ENCODE data around the gene SETBP1. TPM values are rescaled to one million over a fixed set of nuclear protein-coding genes. Genes with fewer than 3 reads are reported as not detected.

Gene SETBP1
- total and polyA plus RNA-seq, 7 experiments from 2014 or later, result 0.08 to 12.5 (median 2.5) TPM; not detected in 2

- H3K27me3 Mint-ChIP-seq, result no peaks in the 10 kb centered on the region
- Histone ChIP-seq H3K36me3 (ENCODE audit: control insufficient read depth in 2 of 3, insufficient read depth in 3 of 3, low read length in 3 of 3) (no peaks in the 10 kb centered on the region), H3K4me1 (ENCODE audit: control insufficient read depth in 2 of 2, insufficient read depth in 2 of 2, low read length in 2 of 2) (no peaks in the 10 kb centered on the region), H3K9me3 (ENCODE audit: control insufficient read depth in 2 of 3, low read length in 3 of 3) (no peaks in the 10 kb centered on the region), H3K27ac (ENCODE audit: low read depth, low read length) (no peak overlapping the region), H3K4me3 (ENCODE audit: low read length) (no peak overlapping the region), H3K27me3 (ENCODE audit: control insufficient read depth in 2 of 2, insufficient read depth in 2 of 2, low read length in 2 of 2) (no peaks in the 10 kb centered on the region)
- H3K36me3 Mint-ChIP-seq, result peaks cover 0 to 17% (median 3%) of the 10 kb centered on the region in 5 donors
- ATAC-seq, result no peak
- ChIA-PET CTCF (no interaction called here), POLR2A (no interaction called here)
- H3K4me1 Mint-ChIP-seq, result peaks cover 0 to 23% (median 0%) of the 10 kb centered on the region in 7 donors
- no peak overlapping the region for H3K27ac Mint-ChIP-seq
- no peak for DNase-seq
- peaks cover 0 to 7% (median 2%) of the 10 kb centered on the region in 11 donors for H3K9me3 Mint-ChIP-seq
- H3K4me3 Mint-ChIP-seq, result no peak overlapping the region
- intact Hi-C loops (cut with micrococcal nuclease), result loop anchor here in 1 of 2 donors (5.0 kb wide), 1 partner anchor 52 kb away; no protein-coding TSS in a partner anchor
Measured at GRCh38 chr18:44889111-44889510, 208.4 kb downstream of the SETBP1 start.

- no peak for ATAC-seq
- Mint-ChIP-seq H3K27ac (no peak overlapping the region), H3K27me3 (peaks cover 0 to 12% (median 0%) of the 10 kb centered on the region in 5 donors), H3K4me1 (peaks cover 0 to 26% (median 6%) of the 10 kb centered on the region in 7 donors), H3K36me3 (peaks cover 0 to 18% (median 3%) of the 10 kb centered on the region in 5 donors), H3K4me3 (no peak overlapping the region), H3K9me3 (peaks cover 0 to 14% (median 4%) of the 10 kb centered on the region in 11 donors)
- Histone ChIP-seq H3K9me3 (ENCODE audit: control insufficient read depth in 2 of 3, low read length in 3 of 3) (no peaks in the 10 kb centered on the region), H3K4me1 (ENCODE audit: control insufficient read depth in 2 of 2, insufficient read depth in 2 of 2, low read length in 2 of 2) (no peaks in the 10 kb centered on the region), H3K27ac (ENCODE audit: low read depth, low read length) (no peak overlapping the region), H3K4me3 (ENCODE audit: low read length) (no peak overlapping the region), H3K27me3 (ENCODE audit: control insufficient read depth in 2 of 2, insufficient read depth in 2 of 2, low read length in 2 of 2) (no peaks in the 10 kb centered on the region), H3K36me3 (ENCODE audit: control insufficient read depth in 2 of 3, insufficient read depth in 3 of 3, low read length in 3 of 3) (no peaks in the 10 kb centered on the region)
- intact Hi-C loops (cut with micrococcal nuclease), result no loop called here
- CTCF ChIA-PET, result no interaction called here
- DNase-seq, result no peak
- POLR2A ChIA-PET, result no interaction called here
Measured at GRCh38 chr18:44893045-44893706, 212.5 kb downstream of the SETBP1 start.

GRCh38 chr18:44893966-44894365 lies 213.3 kb downstream of the SETBP1 start:
- Histone ChIP-seq H3K4me3 (ENCODE audit: low read length) (no peak overlapping the region), H3K27ac (ENCODE audit: low read depth, low read length) (no peak overlapping the region), H3K27me3 (ENCODE audit: control insufficient read depth in 2 of 2, insufficient read depth in 2 of 2, low read length in 2 of 2) (no peaks in the 10 kb centered on the region), H3K4me1 (ENCODE audit: control insufficient read depth in 2 of 2, insufficient read depth in 2 of 2, low read length in 2 of 2) (no peaks in the 10 kb centered on the region), H3K36me3 (ENCODE audit: control insufficient read depth in 2 of 3, insufficient read depth in 3 of 3, low read length in 3 of 3) (no peaks in the 10 kb centered on the region), H3K9me3 (ENCODE audit: control insufficient read depth in 2 of 3, low read length in 3 of 3) (no peaks in the 10 kb centered on the region)
- ATAC-seq (no peak), DNase-seq (no peak)
- H3K9me3 Mint-ChIP-seq, result peaks cover 0 to 14% (median 4%) of the 10 kb centered on the region in 11 donors
- ChIA-PET POLR2A (no interaction called here), CTCF (no interaction called here)
- H3K4me3 Mint-ChIP-seq, result no peak overlapping the region
- intact Hi-C loops (cut with micrococcal nuclease), result loop anchor here in 1 of 2 donors (2.0 kb wide), 1 partner anchor 167 kb away; no protein-coding TSS in a partner anchor
- peaks cover 0 to 18% (median 3%) of the 10 kb centered on the region in 5 donors for H3K36me3 Mint-ChIP-seq
- H3K27ac Mint-ChIP-seq, result no peak overlapping the region
- H3K27me3 Mint-ChIP-seq, result peaks cover 0 to 15% (median 0%) of the 10 kb centered on the region in 5 donors
- H3K4me1 Mint-ChIP-seq, result peaks cover 0 to 26% (median 6%) of the 10 kb centered on the region in 7 donors

GRCh38 chr18:44895176-44895798 lies 214.6 kb downstream of the SETBP1 start:
- Mint-ChIP-seq H3K27me3 (peaks cover 0 to 18% (median 0%) of the 10 kb centered on the region in 5 donors), H3K9me3 (peaks cover 0 to 14% (median 4%) of the 10 kb centered on the region in 11 donors), H3K27ac (no peak overlapping the region), H3K4me1 (peaks cover 0 to 24% (median 6%) of the 10 kb centered on the region in 7 donors), H3K36me3 (peaks cover 0 to 15% (median 3%) of the 10 kb centered on the region in 5 donors), H3K4me3 (no peak overlapping the region)
- Histone ChIP-seq H3K9me3 (ENCODE audit: control insufficient read depth in 2 of 3, low read length in 3 of 3) (no peaks in the 10 kb centered on the region), H3K27me3 (ENCODE audit: control insufficient read depth in 2 of 2, insufficient read depth in 2 of 2, low read length in 2 of 2) (no peaks in the 10 kb centered on the region), H3K36me3 (ENCODE audit: control insufficient read depth in 2 of 3, insufficient read depth in 3 of 3, low read length in 3 of 3) (no peaks in the 10 kb centered on the region), H3K27ac (ENCODE audit: low read depth, low read length) (no peak overlapping the region), H3K4me3 (ENCODE audit: low read length) (no peak overlapping the region), H3K4me1 (ENCODE audit: control insufficient read depth in 2 of 2, insufficient read depth in 2 of 2, low read length in 2 of 2) (no peaks in the 10 kb centered on the region)
- POLR2A ChIA-PET, result no interaction called here
- CTCF ChIA-PET, result no interaction called here
- no peak for DNase-seq
- intact Hi-C loops (cut with micrococcal nuclease), result loop anchor here in 1 of 2 donors (1.0 to 5.0 kb wide), 3 partner anchors 168 to 1273 kb away; no protein-coding TSS in a partner anchor
- no peak for ATAC-seq

- DNase-seq, result no peak
- POLR2A ChIA-PET, result no interaction called here
- Mint-ChIP-seq H3K27ac (no peak overlapping the region), H3K36me3 (peaks cover 0 to 3% (median 0%) of the 10 kb centered on the region in 5 donors), H3K4me1 (peaks cover 0 to 24% (median 8%) of the 10 kb centered on the region in 7 donors), H3K27me3 (peaks cover 0 to 26% (median 6%) of the 10 kb centered on the region in 5 donors), H3K9me3 (peaks cover 0 to 8% (median 0%) of the 10 kb centered on the region in 11 donors), H3K4me3 (peak overlapping the region in 1 of 10 donors; percentile 1)
- no peaks in the 10 kb centered on the region for H3K27me3 ChIP-seq (ENCODE audit: control insufficient read depth in 2 of 2, insufficient read depth in 2 of 2, low read length in 2 of 2)
- no peak for ATAC-seq
- no peaks in the 10 kb centered on the region for H3K36me3 ChIP-seq (ENCODE audit: control insufficient read depth in 2 of 3, insufficient read depth in 3 of 3, low read length in 3 of 3)
- H3K27ac ChIP-seq (ENCODE audit: low read depth, low read length), result no peak overlapping the region
- H3K4me3 ChIP-seq (ENCODE audit: low read length), result no peak overlapping the region
- CTCF ChIA-PET, result no interaction called here
- intact Hi-C loops (cut with micrococcal nuclease), result loop anchor here in 1 of 2 donors (5.0 kb wide), 1 partner anchor 1275 kb away; no protein-coding TSS in a partner anchor
- no peaks in the 10 kb centered on the region for H3K9me3 ChIP-seq (ENCODE audit: control insufficient read depth in 2 of 3, low read length in 3 of 3)
- H3K4me1 ChIP-seq (ENCODE audit: control insufficient read depth in 2 of 2, insufficient read depth in 2 of 2, low read length in 2 of 2), result no peaks in the 10 kb centered on the region
Measured at GRCh38 chr18:44896846-44897245, 216.2 kb downstream of the SETBP1 start.

GRCh38 chr18:44897411-44897810 lies 216.7 kb downstream of the SETBP1 start:
- Mint-ChIP-seq H3K4me1 (peaks cover 0 to 24% (median 8%) of the 10 kb centered on the region in 7 donors), H3K9me3 (peaks cover 0 to 8% (median 0%) of the 10 kb centered on the region in 11 donors), H3K27me3 (peaks cover 0 to 26% (median 8%) of the 10 kb centered on the region in 5 donors), H3K27ac (no peak overlapping the region), H3K36me3 (peaks cover 0 to 2% (median 0%) of the 10 kb centered on the region in 5 donors), H3K4me3 (no peak overlapping the region)
- no peaks in the 10 kb centered on the region for H3K4me1 ChIP-seq (ENCODE audit: control insufficient read depth in 2 of 2, insufficient read depth in 2 of 2, low read length in 2 of 2)
- ATAC-seq, result no peak
- no peak overlapping the region for H3K27ac ChIP-seq (ENCODE audit: low read depth, low read length)
- ChIA-PET CTCF (no interaction called here), POLR2A (no interaction called here)
- DNase-seq, result no peak
- no peaks in the 10 kb centered on the region for H3K36me3 ChIP-seq (ENCODE audit: control insufficient read depth in 2 of 3, insufficient read depth in 3 of 3, low read length in 3 of 3)
- no peaks in the 10 kb centered on the region for H3K9me3 ChIP-seq (ENCODE audit: control insufficient read depth in 2 of 3, low read length in 3 of 3)
- intact Hi-C loops (cut with micrococcal nuclease), result loop anchor here in 1 of 2 donors (5.0 kb wide), 1 partner anchor 1275 kb away; no protein-coding TSS in a partner anchor
- no peak overlapping the region for H3K4me3 ChIP-seq (ENCODE audit: low read length)
- no peaks in the 10 kb centered on the region for H3K27me3 ChIP-seq (ENCODE audit: control insufficient read depth in 2 of 2, insufficient read depth in 2 of 2, low read length in 2 of 2)
